Stimulated activated effector memory CD8-positive, alpha-beta T cell treated with anti-CD3 and anti-CD28 coated beads, Interleukin-12 subunit alpha, Interleukin-12 subunit beta, amount 100 ng/mL, for 72 hours (primary cell): Measurements from ENCODE around the gene GGA1.

Experiments
- ATAC-seq: fragments of 150-1000 bp; cut with Tn5 transposase; 2 replicates; pipeline ENCODE4 v1.10.0; 2021
- DNase-seq, 2 donors: peaks; one replicate each; pipeline ENCODE4 v3.0.0; 2021 to 2022; ENCODE audit warnings: low spot score in 2 of 2
- H3K27ac Mint-ChIP-seq: one replicate; pipeline ENCODE4 v1.8.0; 2022; ENCODE audit warnings: mild to moderate bottlenecking, mixed read lengths
- H3K36me3 Mint-ChIP-seq: one replicate; pipeline ENCODE4 v1.8.0; 2022; ENCODE audit warnings: mild to moderate bottlenecking, mixed read lengths
- H3K4me1 Mint-ChIP-seq: one replicate; pipeline ENCODE4 v1.8.0; 2022; ENCODE audit warnings: mixed read lengths
- H3K4me3 Mint-ChIP-seq: one replicate; pipeline ENCODE4 v1.8.0; 2022; ENCODE audit warnings: mild to moderate bottlenecking, mixed read lengths
- H3K9me3 Mint-ChIP-seq: one replicate; pipeline ENCODE4 v1.8.0; 2022; ENCODE audit warnings: mixed read lengths

The GGA1 gene

DNA sequence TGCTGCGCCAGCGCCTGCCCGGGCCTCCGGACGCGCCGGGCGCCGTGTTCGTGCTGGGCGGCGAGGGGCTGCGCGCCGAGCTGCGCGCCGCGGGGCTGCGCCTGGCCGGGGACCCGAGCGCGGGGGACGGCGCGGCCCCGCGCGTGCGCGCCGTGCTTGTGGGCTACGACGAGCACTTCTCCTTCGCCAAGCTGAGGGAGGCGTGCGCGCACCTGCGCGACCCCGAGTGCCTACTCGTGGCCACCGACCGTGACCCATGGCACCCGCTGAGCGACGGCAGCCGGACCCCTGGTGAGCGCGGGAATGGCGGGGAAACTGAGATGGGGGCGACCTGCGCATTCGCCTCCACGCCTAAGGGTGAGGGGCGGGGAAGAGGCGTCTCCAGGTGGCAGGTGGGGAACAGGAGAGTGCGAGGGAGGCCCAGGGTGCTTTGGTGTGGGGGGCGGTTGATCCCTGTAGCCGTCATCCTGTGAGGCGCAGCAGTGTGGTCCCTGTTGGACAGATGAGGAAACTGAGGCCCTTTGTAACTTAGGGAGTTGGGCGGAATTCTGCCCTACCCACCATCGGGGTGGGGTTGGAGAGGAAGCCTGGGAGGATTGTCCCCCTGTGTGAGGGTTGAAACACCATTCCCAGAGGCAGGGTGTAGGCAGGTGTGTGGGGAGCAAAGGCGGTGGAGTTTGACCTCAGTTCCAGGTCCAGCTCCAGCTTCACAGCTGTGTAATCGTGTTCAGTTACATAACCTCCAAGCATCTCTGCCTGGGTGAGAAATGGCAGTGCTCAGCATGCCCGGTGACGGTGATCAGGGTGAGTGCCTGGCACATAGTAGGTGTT is 50.6 kb downstream of the GGA1 start:
- Mint-ChIP-seq H3K36me3 (peaks cover 51% of the 10 kb centered on the region), H3K27ac (peak overlapping the region; percentile 61), H3K4me1 (peaks cover 49% of the 10 kb centered on the region), H3K4me3 (peak overlapping the region; percentile 84), H3K9me3 (no peaks in the 10 kb centered on the region)
- no peak for DNase-seq
- ATAC-seq = no peak

DNA sequence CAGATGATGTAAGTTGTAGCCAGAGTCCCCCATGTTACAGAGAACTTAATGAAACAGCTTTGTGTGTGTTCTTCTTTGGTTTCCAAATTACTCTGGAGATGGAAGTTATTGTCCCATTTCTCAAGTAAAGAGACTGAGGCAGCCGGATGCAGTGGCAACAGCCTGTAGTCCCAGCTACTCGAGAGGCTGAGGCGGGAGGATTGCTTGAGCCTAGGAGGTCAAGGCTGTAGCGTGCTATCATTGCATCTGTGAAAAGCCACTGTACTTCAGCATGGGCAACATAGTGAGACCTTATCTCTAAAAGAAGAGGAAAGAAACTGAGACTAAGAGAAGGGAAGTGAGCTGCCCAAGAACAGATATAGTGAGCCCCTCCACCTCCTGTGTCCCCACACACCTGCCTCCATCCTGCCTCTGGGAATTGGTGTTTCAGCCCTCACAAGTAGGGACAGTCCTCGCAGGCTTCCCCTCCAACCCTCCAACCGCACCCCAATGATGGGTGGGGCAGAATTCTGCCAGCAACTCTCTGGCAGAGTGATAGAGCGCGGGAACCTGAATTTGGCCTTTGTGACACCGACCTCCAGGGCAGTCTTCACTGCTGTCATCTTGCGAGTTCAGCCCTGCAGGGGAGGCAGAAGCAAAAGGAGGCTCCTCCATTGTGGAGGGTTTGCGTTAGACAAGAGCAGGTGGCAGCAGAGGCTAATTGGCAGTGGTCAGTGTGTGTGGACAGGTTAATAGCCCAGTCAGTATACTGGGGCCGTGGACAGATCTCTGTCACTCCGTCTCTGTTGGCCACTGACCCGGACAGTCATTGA is 51.5 kb downstream of the GGA1 start:
- ATAC-seq (no peak), DNase-seq (no peak)

GRCh38 chr22:37660709-37661045 is 52.0 kb downstream of the GGA1 start:
- peak overlapping the region; percentile 45 for H3K27ac Mint-ChIP-seq
- no peak for DNase-seq
- no peak for ATAC-seq
- H3K4me1 Mint-ChIP-seq = peaks cover 49% of the 10 kb centered on the region
- H3K9me3 Mint-ChIP-seq = no peaks in the 10 kb centered on the region
- H3K4me3 Mint-ChIP-seq = peak overlapping the region; percentile 84
- peaks cover 39% of the 10 kb centered on the region for H3K36me3 Mint-ChIP-seq

More for the DNA sequence above, 51.5 kb downstream of the GGA1 start:
- Mint-ChIP-seq H3K4me1 (peaks cover 49% of the 10 kb centered on the region), H3K27ac (peak overlapping the region; percentile 61), H3K9me3 (no peaks in the 10 kb centered on the region), H3K36me3 (peaks cover 42% of the 10 kb centered on the region), H3K4me3 (peak overlapping the region; percentile 84)

DNA sequence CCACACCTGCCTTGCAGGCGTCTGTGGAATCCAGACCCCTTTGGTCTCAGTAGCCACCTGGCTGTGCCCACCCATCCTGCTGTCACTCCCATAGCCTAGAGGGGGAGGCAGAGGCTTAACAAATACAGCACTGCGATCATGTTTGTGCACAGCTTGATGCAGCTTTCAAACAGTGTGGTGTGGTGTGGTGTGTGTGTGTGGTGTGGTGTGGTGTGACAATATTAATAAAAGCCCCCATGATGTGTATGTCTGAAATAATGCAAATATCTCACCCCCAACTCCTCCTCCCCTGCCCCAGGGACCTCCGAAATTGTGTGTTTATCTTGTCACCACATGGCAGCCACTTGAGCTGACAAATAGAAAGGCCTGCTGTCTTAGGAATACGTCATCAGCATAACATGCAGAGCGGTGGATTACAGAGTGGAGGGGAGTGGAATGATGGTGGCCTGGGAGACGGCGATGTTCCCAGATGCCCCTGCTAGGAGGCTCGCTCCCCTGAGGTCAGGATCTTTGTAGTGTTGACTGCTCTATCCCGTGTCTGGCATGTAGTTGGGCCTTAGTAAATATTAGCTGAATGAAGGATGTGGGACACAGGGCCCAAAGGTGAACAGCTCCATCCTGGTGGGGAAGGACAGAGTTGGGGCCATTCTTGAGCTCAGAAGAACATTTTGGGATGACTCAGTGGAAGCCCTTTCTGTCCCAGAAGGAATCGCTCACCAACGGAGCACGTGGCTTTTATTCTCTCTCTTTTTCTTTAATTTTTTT is 52.7 kb downstream of the GGA1 start:
- H3K4me3 Mint-ChIP-seq = peak overlapping the region; percentile 84
- ATAC-seq (no peak), DNase-seq (no peak)
- peaks cover 39% of the 10 kb centered on the region for H3K36me3 Mint-ChIP-seq
- no peaks in the 10 kb centered on the region for H3K9me3 Mint-ChIP-seq
- peak overlapping the region; percentile 60 for H3K27ac Mint-ChIP-seq
- H3K4me1 Mint-ChIP-seq = peaks cover 46% of the 10 kb centered on the region

DNA sequence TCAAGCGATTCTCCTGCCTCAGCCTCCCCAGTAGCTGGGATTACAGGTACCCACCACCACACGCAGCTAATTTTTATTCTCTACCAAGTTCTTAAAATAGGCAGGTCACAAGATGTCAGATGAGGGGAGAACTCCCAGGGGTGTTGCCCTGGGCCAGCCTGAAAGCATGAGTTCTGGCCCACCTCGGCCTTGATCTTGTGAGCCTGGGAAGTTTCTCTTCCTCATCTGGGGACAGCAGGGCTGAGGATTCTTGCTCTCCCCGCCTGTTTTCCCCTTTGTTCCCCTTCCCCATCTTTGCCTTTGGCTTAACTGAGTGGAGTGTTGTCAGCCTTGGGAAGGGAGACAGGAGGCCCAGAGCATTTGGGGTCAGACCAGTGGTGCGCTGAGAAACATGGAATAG is 53.4 kb downstream of the GGA1 start:
- Mint-ChIP-seq H3K4me1 (peaks cover 43% of the 10 kb centered on the region), H3K9me3 (no peaks in the 10 kb centered on the region), H3K27ac (peak overlapping the region; percentile 60), H3K4me3 (no peak overlapping the region), H3K36me3 (peaks cover 40% of the 10 kb centered on the region)
- ATAC-seq (no peak), DNase-seq (no peak)

DNA sequence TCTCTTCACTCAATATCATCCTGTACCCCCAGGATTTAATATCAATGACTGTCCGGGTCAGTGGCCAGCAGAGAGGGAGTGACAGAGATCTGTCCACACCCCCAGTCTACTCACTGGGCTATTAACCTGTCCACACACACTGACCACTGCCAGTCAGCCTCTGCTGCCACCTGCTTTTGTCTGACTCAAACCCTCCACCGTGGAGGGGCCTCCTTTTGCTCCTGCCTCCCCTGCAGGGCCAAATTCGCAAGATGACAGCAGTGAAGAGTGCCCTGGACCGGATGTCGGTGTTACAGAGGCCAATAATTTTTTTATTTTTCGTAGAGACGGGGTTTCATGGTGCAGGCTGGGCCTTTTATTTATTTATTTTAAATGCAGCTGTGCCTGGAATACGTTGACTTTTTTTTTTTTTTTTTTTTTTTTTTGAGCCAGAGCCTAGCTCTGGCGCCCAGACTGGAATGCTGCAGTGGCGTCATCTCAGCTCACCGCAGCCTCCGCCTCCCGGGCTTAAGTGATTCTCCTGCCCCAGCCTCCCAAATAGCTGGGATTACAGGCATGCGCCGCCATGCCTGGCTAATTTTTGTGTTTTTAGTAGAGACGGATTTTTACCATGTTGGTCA is 55.0 kb downstream of the GGA1 start:
- Mint-ChIP-seq H3K4me3 (no peak overlapping the region), H3K9me3 (no peaks in the 10 kb centered on the region), H3K36me3 (peaks cover 36% of the 10 kb centered on the region), H3K27ac (no peak overlapping the region), H3K4me1 (peaks cover 33% of the 10 kb centered on the region)
- DNase-seq (no peak), ATAC-seq (no peak)

GRCh38 chr22:37664249-37665101 is 55.8 kb downstream of the GGA1 start:
- no peak overlapping the region for H3K4me3 Mint-ChIP-seq
- DNase-seq (no peak), ATAC-seq (no peak)
- peaks cover 29% of the 10 kb centered on the region for H3K4me1 Mint-ChIP-seq
- no peaks in the 10 kb centered on the region for H3K9me3 Mint-ChIP-seq
- H3K36me3 Mint-ChIP-seq = peaks cover 36% of the 10 kb centered on the region
- H3K27ac Mint-ChIP-seq = no peak overlapping the region

DNA sequence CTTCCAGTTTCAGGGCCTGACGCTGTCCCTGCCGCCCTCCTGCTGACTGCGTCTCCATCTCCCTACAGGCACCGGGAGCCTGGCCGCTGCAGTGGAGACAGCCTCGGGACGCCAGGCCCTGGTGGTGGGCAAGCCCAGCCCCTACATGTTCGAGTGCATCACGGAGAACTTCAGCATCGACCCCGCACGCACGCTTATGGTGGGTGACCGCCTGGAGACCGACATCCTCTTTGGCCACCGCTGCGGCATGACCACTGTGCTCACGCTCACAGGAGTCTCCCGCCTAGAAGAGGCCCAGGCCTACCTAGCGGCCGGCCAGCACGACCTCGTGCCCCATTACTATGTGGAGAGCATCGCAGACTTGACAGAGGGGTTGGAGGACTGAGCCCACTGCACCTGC is 56.9 kb downstream of the GGA1 start:
- no peaks in the 10 kb centered on the region for H3K9me3 Mint-ChIP-seq
- ATAC-seq = no peak
- DNase-seq = no peak
- peaks cover 36% of the 10 kb centered on the region for H3K36me3 Mint-ChIP-seq
- no peak overlapping the region for H3K27ac Mint-ChIP-seq
- peaks cover 19% of the 10 kb centered on the region for H3K4me1 Mint-ChIP-seq
- no peak overlapping the region for H3K4me3 Mint-ChIP-seq

DNA sequence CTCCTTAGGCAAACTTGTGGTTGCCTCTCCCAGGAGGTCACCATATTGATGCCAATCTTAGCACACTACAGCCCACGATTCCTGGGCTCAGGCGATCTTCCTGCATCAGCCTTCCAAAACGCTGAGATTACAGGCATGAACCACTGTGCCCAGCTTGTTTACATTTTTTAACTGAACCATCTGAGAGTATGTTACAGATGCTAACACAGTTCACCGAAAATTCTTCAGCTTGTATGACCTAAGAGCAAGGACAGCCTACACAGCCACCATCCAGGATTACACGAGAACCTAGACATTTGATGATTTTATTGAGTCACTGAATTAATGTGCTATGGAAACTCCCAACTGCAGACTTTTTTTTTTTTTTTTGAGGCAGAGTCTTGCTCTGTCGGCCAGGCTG is 61.0 kb downstream of the GGA1 start:
- H3K27ac Mint-ChIP-seq = no peak overlapping the region
- peak; percentile 59 for ATAC-seq

GRCh38 chr22:37672206-37672919 is 63.7 kb downstream of the GGA1 start:
- no peak for DNase-seq
- no peak for ATAC-seq
- peaks cover 38% of the 10 kb centered on the region for H3K4me1 Mint-ChIP-seq
- no peaks in the 10 kb centered on the region for H3K9me3 Mint-ChIP-seq
- peak overlapping the region; percentile 79 for H3K27ac Mint-ChIP-seq
- no peak overlapping the region for H3K4me3 Mint-ChIP-seq
- peaks cover 23% of the 10 kb centered on the region for H3K36me3 Mint-ChIP-seq

More for the DNA sequence above, 61.0 kb downstream of the GGA1 start:
- Mint-ChIP-seq H3K4me3 (no peak overlapping the region), H3K4me1 (peaks cover 25% of the 10 kb centered on the region), H3K9me3 (no peaks in the 10 kb centered on the region), H3K36me3 (peaks cover 17% of the 10 kb centered on the region)
- DNase-seq = no peak

DNA sequence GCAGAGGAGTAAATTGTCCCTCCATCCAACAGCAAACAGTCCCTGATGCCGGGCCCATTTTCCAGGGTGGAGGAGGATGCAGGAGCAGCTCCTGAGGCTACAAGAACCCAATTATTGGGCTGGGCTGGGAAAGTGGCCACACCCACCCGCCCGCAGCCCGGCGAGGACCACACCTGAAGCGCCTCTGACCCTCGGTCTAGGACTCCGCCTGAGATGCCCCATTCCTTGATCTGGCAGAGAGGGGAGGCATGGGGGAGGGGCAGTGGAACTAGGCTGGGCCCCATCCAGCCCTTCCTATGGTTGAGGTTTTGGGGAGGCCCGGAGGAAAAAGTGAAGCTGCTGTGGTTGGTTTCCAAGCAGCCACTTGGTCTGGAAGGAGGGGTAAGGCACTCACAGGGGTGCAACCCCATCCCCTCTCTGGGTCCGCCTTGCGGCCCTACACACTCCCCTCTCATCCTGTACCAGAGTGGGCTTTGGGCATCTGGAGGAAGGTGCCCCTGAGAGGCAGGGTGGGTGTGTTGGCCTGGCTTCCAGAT is 64.4 kb downstream of the GGA1 start:
- H3K27ac Mint-ChIP-seq = peak overlapping the region; percentile 92
- H3K4me1 Mint-ChIP-seq = peaks cover 45% of the 10 kb centered on the region
- no peak for DNase-seq
- no peak for ATAC-seq
- H3K4me3 Mint-ChIP-seq = no peak overlapping the region
- peaks cover 29% of the 10 kb centered on the region for H3K36me3 Mint-ChIP-seq
- no peaks in the 10 kb centered on the region for H3K9me3 Mint-ChIP-seq

DNA sequence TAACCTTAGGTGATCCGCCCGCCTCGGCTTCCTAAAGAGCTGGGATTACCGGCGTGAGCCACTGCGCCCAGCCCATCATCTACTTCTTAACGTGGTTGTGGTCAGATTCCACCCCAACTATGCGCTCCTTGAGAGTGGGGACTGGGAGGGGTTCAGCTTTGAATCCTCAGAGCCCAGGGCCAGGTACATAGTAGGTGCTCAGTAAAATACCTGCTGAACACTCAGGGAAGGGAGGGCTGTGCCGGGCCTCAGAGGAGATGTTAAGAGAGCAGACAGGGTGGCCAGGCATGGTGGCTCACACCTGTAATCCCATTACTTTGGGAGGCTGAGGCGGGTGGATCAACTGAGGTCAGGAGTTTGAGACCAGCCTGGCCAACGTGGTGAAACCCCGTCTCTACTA is 65.6 kb downstream of the GGA1 start:
- ATAC-seq (no peak), DNase-seq (no peak)
- Mint-ChIP-seq H3K4me1 (peaks cover 48% of the 10 kb centered on the region), H3K9me3 (no peaks in the 10 kb centered on the region), H3K27ac (peak overlapping the region; percentile 92), H3K4me3 (peak overlapping the region; percentile 79), H3K36me3 (peaks cover 42% of the 10 kb centered on the region)
